Esophagus squamous epithelium (tissue), 5 donors: ENCODE results near the gene METTL9. TPM values are rescaled to one million over a fixed set of nuclear protein-coding genes. Genes with fewer than 3 reads are reported as not detected.
"Not testable (repeated sequence)": the region's sequence is repeated elsewhere in the genome, so short reads cannot be mapped to it uniquely, and the experiment has no call there.

Source experiments
- DNase-seq: peaks from one replicate; lab custom pipeline; 2025; lab: John Stamatoyannopoulos, UW
- H3K27ac ChIP-seq, 4 donors: fragments of 200-600 bp; sonication (generic); one replicate each; pipeline ENCODE4 v1.5.1; 2016 to 2019; ENCODE audit warnings: mild to moderate bottlenecking in 1 of 4
- H3K27me3 ChIP-seq, 4 donors: fragments of 200-600 bp; sonication (generic); 1 replicate in 3 of 4; 2 replicates in 1 of 4; pipeline versions ENCODE4 v1.5.1 to v1.6.0; 2017 to 2021; ENCODE audit warnings: antibody characterized with exemption in 1 of 4
- H3K36me3 ChIP-seq, 3 donors: fragments of 200-600 bp; sonication (generic); one replicate each; pipeline ENCODE4 v1.5.1; 2016 to 2019
- H3K4me1 ChIP-seq, 3 donors: fragments of 200-600 bp; sonication (generic); one replicate each; pipeline ENCODE4 v1.5.1; 2017 to 2019
- H3K4me3 ChIP-seq, 4 donors: fragments of 200-600 bp; sonication (generic); 1 replicate in 3 of 4; 2 replicates in 1 of 4; pipeline ENCODE4 v1.5.1; 2016 to 2019; ENCODE audit warnings: mild to moderate bottlenecking in 2 of 4, moderate library complexity in 1 of 4
- H3K9me3 ChIP-seq, 3 donors: fragments of 200-600 bp; sonication (generic); one replicate each; pipeline ENCODE4 v1.5.1; 2016 to 2019
- CTCF ChIP-seq, 6 experiments: fragments of 450-650 bp in 4 of 6; fragments of 200-600 bp in 2 of 6; sonication (generic) in 2 of 6; IDR thresholded peaks; one replicate each; pipeline ENCODE4 v1.5.1; 2016 to 2019; ENCODE audit warnings: antibody characterized with exemption in 6 of 6, mild to moderate bottlenecking in 4 of 6, moderate library complexity in 4 of 6
- POLR2A ChIP-seq, 4 donors: fragments of 450-650 bp; IDR thresholded peaks; one replicate each; pipeline ENCODE4 v1.6.1; 2017; ENCODE audit warnings: antibody characterized with exemption in 4 of 4, mild to moderate bottlenecking in 4 of 4, moderate library complexity in 3 of 4
- WGBS, 2 donors: methylation state at CpG; one replicate each; pipeline ENCODE4 v1.1.5; 2018; 5-methylcytosine and 5-hydroxymethylcytosine counted together
- intact Hi-C: fragments of 100-400 bp; cut with DNase I; formaldehyde crosslinking; loops from one replicate; pipeline ENCODE4 v1.15.0; 2022
- total RNA-seq, 4 donors: library from RNA; depleted of rRNA; stranded (reverse); fragments of >200 nt; gene quantifications; one replicate each; pipeline ENCODE4 v1.1.0, GENCODE V29; 2016
- donor health status: DM: yes; HTN: yes; CAD: no.

Gene METTL9
- total RNA-seq, 4 donors from 2014 or later, result 82.3 to 169 (median 140) TPM

GRCh38 chr16:21566891-21567414 is 32.4 kb upstream of the METTL9 start:
- no peak for TF ChIP-seq POLR2A (IDR thresholded peaks at IDR 0.05)
- no peak for TF ChIP-seq CTCF (IDR thresholded peaks at IDR 0.05)
- Histone ChIP-seq H3K4me3 (no peak overlapping the region), H3K9me3 (no peaks in the 10 kb centered on the region), H3K27me3 (peaks cover 0 to 4% (median 0%) of the 10 kb centered on the region in 4 donors), H3K27ac (no peak overlapping the region), H3K4me1 (no peaks in the 10 kb centered on the region), H3K36me3 (no peaks in the 10 kb centered on the region)
- WGBS, 2 donors, result 72 to 81% methylated on average over 4 of the region's 4 CpGs
- no peak for DNase-seq
- intact Hi-C loops, result no loop called here

GRCh38 chr16:21567496-21567895 is 31.9 kb upstream of the METTL9 start:
- DNase-seq, intact Hi-C loops, H3K4me3 ChIP-seq: not testable (repeated sequence)

GRCh38 chr16:21568502-21569189 is 30.7 kb upstream of the METTL9 start:
- Histone ChIP-seq H3K36me3 (no peaks in the 10 kb centered on the region), H3K9me3 (no peaks in the 10 kb centered on the region), H3K27ac (no peak overlapping the region), H3K4me1 (no peaks in the 10 kb centered on the region), H3K4me3 (no peak overlapping the region), H3K27me3 (peaks cover 0 to 4% (median 0%) of the 10 kb centered on the region in 4 donors)
- TF ChIP-seq POLR2A (IDR thresholded peaks at IDR 0.05), result no peak
- no peak for TF ChIP-seq CTCF (IDR thresholded peaks at IDR 0.05)
- no peak for DNase-seq
- intact Hi-C loops, result no loop called here
- WGBS, 2 donors, result 65 to 66% methylated on average over 6 of the region's 6 CpGs

More at GRCh38 chr16:21567496-21567895, 31.9 kb upstream of the METTL9 start:
- not testable (repeated sequence) for H3K4me1 ChIP-seq, H3K27ac ChIP-seq, H3K27me3 ChIP-seq, H3K9me3 ChIP-seq, H3K36me3 ChIP-seq
- 90 to 91% methylated on average over 4 of the region's 4 CpGs for WGBS, 2 donors

- Histone ChIP-seq H3K4me1 (no peaks in the 10 kb centered on the region), H3K36me3 (no peaks in the 10 kb centered on the region), H3K4me3 (no peak overlapping the region), H3K27me3 (peaks cover 0 to 4% (median 0%) of the 10 kb centered on the region in 4 donors), H3K27ac (no peak overlapping the region), H3K9me3 (no peaks in the 10 kb centered on the region)
- intact Hi-C loops, result no loop called here
- 79 to 85% methylated on average over 4 of the region's 4 CpGs for WGBS, 2 donors
- TF ChIP-seq POLR2A (IDR thresholded peaks at IDR 0.05) (no peak), CTCF (IDR thresholded peaks at IDR 0.05) (no peak)
- DNase-seq, result no peak
These were observed 28.7 kb upstream of the METTL9 start for GRCh38 chr16:21570676-21571017.

GRCh38 chr16:21573506-21573905 is 25.9 kb upstream of the METTL9 start:
- 96% methylated on average over 8 to 9 of the region's 9 CpGs for WGBS, 2 donors
- H3K36me3 ChIP-seq, DNase-seq, intact Hi-C loops, H3K4me1 ChIP-seq, H3K27me3 ChIP-seq, H3K4me3 ChIP-seq, H3K9me3 ChIP-seq, H3K27ac ChIP-seq: not testable (repeated sequence)

- Histone ChIP-seq H3K36me3 (no peaks in the 10 kb centered on the region), H3K9me3 (no peaks in the 10 kb centered on the region), H3K27ac (no peak overlapping the region), H3K4me3 (no peak overlapping the region), H3K4me1 (no peaks in the 10 kb centered on the region), H3K27me3 (peaks cover 0 to 4% (median 0%) of the 10 kb centered on the region in 4 donors)
- TF ChIP-seq CTCF (IDR thresholded peaks at IDR 0.05), result no peak
- no peak for TF ChIP-seq POLR2A (IDR thresholded peaks at IDR 0.05)
- intact Hi-C loops, result no loop called here
- no peak for DNase-seq
- 69 to 72% methylated on average over 4 of the region's 4 CpGs for WGBS, 2 donors
These were observed 25.0 kb upstream of the METTL9 start for GRCh38 chr16:21574372-21574771.

- H3K27me3 ChIP-seq, DNase-seq, intact Hi-C loops, H3K36me3 ChIP-seq, H3K9me3 ChIP-seq, H3K4me3 ChIP-seq, H3K4me1 ChIP-seq, H3K27ac ChIP-seq: not testable (repeated sequence)
- 89 to 95% methylated on average over 2 of the region's 2 CpGs for WGBS, 2 donors
These were observed 23.1 kb upstream of the METTL9 start for GRCh38 chr16:21576323-21576722.

GRCh38 chr16:21577487-21577886 is 21.9 kb upstream of the METTL9 start:
- H3K9me3 ChIP-seq, H3K4me3 ChIP-seq, H3K4me1 ChIP-seq, intact Hi-C loops, DNase-seq, H3K36me3 ChIP-seq, H3K27ac ChIP-seq, H3K27me3 ChIP-seq: not testable (repeated sequence)
- WGBS, 2 donors, result 79 to 83% methylated on average over 2 of the region's 2 CpGs

- H3K27me3 ChIP-seq, H3K4me1 ChIP-seq, intact Hi-C loops, H3K27ac ChIP-seq, H3K4me3 ChIP-seq, DNase-seq, H3K9me3 ChIP-seq, H3K36me3 ChIP-seq: not testable (repeated sequence)
- 80 to 84% methylated on average over 5 of the region's 5 CpGs for WGBS, 2 donors
These were observed 21.1 kb upstream of the METTL9 start for GRCh38 chr16:21578311-21578710.
